CD4-positive, alpha-beta T cell treated with Interleukin-21 for 1 hour (primary cell): ENCODE measurements around the gene FASTKD2.

Experiments used
- DNase-seq: peaks from one replicate; pipeline ENCODE4 v3.0.0-alpha.2; 2020

FASTKD2 gene

GRCh38 chr2:206840999-206841398 is 75.6 kb downstream of the FASTKD2 start:
- DNase-seq = no peak
